Measurements from ENCODE around the gene SSBP2.

The SSBP2 gene

DNA sequence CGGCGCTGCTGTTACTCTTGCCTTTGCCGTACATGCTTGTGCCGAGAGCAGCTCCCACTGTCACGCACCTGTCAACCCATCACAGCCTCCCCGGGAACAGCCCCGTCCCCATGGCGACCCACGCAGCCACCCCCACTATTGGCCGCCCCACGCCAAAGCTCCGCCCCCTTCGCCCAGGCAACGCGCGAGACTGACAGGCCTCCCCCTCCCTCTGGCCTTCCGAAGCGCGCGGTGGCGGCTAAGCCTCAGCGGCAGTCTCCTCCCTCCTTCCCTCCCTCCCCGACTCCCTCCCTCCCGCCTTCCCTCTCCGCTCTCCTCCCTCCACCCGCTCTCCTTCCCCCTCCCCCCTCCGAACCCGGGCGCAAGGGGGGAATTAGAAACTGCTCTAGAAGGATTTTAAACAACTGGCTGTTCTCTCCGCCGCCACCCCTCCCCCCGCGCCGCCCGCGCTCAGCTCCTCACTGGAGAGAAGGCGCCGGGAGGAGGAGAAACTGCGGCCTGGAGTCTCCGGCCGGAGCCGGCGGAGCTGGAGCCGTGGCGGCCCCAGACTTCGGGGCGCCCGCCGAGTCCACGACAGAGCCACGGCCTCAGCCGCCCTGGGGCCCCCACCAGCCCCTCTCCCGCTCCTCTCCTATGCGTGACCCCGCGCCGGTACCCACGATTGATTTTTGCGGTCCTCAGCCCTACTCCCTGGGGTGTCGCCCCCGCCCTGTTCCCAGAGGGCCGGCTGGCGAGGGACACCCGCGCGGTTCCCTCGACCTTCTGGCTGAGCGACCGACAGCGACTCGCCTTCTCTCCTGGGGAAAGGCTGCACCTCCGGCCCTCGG lies at the start of gene SSBP2:
TSS of gene SSBP2 (minus strand) at position 89 of the 827 bp plus-strand sequence. CDS start at position 34, 55 bp downstream.
- TF ChIP-seq CTCF (IDR thresholded peaks at IDR 0.05; ENCODE audit: insufficient read depth, missing control alignments) = no peak
- DNase-seq (ENCODE audit: insufficient read length, low spot score) (peak; percentile 51), FAIRE-seq (no peak)

DNA sequence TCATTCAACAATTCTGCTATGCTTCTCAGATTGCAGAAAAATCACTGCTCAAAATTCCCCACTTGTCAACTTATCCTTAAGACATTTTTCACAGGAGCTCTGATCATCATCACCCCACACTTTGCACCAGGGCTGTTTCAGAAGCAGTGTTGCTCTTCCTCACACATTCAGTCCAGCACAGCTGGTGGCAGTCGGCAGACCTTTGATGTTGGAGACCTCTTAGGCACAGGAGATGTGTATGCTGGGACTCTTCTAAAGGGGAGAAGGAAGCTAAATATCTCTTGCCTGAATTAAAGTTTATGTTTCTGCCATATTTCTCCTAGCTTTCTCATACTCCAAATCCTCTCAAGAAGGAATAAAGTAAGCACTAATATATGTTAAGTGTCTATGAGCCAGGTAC lies 44.8 kb upstream of the SSBP2 start:
- no peak for TF ChIP-seq CTCF (IDR thresholded peaks at IDR 0.05; ENCODE audit: insufficient read depth, missing control alignments)
- FAIRE-seq = no peak
- DNase-seq (ENCODE audit: insufficient read length, low spot score) = no peak

DNA sequence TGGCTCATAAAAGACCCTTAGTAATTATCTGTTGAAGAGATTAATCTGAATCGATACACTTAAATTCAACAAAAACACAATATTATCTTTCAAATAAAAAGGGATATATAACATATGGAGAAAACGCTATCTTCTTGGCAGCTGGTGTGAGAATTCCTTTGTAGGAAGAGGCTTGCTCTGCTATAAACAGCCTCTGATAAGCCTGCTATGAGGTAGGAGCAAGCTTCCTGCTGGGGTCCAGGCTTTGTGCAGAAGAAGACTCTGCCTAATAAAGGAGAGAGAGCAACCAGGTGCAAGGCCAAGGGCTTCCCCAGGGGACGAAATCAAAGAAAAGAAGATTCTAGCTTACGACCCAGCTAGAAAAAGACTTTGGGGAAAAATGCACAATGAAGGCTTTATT lies 43.3 kb upstream of the SSBP2 start:
- no peak for FAIRE-seq
- TF ChIP-seq CTCF (IDR thresholded peaks at IDR 0.05; ENCODE audit: insufficient read depth, missing control alignments) = no peak
- no peak for DNase-seq (ENCODE audit: insufficient read length, low spot score)

DNA sequence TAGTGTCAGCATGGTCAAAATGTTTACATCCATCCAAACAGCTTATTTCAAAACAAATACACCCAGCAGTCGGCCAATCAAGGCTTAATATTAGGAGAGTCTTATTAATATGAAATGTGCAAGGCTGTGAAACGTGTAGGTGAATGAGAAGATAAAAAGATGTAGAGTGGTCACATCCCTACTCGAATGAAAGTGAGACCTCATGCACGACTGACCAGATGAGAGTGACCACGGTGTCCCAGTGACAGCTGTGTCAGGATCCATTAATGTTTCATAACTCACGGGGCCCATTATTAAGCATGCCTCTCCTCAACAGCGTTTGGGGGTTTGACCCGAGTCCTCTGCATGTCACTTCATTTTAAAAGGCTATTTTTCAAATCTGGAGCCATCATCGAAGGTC lies 39.4 kb upstream of the SSBP2 start:
- no peak for TF ChIP-seq CTCF (IDR thresholded peaks at IDR 0.05; ENCODE audit: insufficient read depth, missing control alignments)
- DNase-seq (ENCODE audit: insufficient read length, low spot score) (no peak), FAIRE-seq (no peak)

DNA sequence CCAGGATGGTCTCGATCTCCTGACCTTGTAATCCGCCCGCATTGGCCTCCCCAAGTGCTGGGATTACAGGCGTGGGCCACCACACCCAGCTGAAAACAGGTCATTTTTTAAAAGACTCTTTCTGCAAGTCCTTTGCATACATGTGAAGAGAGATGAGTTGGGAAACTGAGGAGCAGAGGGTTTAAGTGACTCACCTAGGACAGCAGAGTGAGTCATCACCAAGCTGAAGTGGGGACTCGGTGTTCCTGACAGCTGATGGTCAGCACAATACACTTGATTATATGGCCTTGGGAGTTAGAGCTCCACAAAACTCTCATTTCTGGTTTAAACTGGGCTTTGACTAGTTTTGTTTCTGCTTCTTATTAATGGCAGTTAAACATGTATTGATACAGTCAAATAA lies 38.1 kb upstream of the SSBP2 start:
- no peak for TF ChIP-seq CTCF (IDR thresholded peaks at IDR 0.05; ENCODE audit: insufficient read depth, missing control alignments)
- FAIRE-seq = no peak
- DNase-seq (ENCODE audit: insufficient read length, low spot score) = no peak

DNA sequence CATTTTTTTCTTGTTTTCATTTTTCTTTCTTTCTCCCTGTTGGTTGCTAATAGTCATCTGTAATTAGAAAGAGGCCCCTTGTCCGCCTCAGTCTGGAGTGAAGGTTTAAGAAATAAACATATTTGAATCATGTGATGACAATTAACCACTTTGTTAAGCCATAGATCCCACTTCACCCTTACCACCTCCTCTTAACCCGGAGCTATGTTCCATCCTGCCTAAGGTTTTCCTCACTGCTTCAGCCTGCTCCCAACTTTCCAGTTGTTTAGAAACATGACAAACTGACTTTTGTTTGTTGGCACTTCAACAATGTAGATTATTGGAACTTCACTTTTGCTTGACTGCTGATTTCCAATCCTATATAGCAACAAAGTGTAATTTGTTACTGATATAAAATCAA lies 37.4 kb upstream of the SSBP2 start:
- FAIRE-seq = no peak
- TF ChIP-seq CTCF (IDR thresholded peaks at IDR 0.05; ENCODE audit: insufficient read depth, missing control alignments) = no peak
- no peak for DNase-seq (ENCODE audit: insufficient read length, low spot score)

- no peak for DNase-seq (ENCODE audit: insufficient read length, low spot score)
- TF ChIP-seq CTCF (IDR thresholded peaks at IDR 0.05; ENCODE audit: insufficient read depth, missing control alignments) = no peak
- FAIRE-seq = no peak
These were observed 36.8 kb upstream of the SSBP2 start for GRCh38 chr5:81787474-81788242.

All from D721Med (cell line).